Activated T-helper 2 cell treated with anti-CD3 and anti-CD28 coated beads, Interferon-gamma antibody, Interleukin-2, Interleukin-4, amounts not matched to agents 10 μg/mL and 5 μg/mL and 100 μg/mL, durations not matched to agents 14 hours and 24 hours and 36 hours (primary cell): ENCODE results near the gene FAU. TPM values are rescaled to one million over a fixed set of nuclear protein-coding genes. Genes with fewer than 3 reads are reported as not detected.

ENCODE experiments used
- DNase-seq: peaks from one replicate; pipeline ENCODE4 v3.0.0; 2021; ENCODE audit warnings: low spot score
- H3K27ac Mint-ChIP-seq: one replicate; pipeline ENCODE4 v1.8.0; 2021; ENCODE audit warnings: mixed read lengths
- H3K27me3 Mint-ChIP-seq: one replicate; pipeline ENCODE4 v1.8.0; 2021; ENCODE audit warnings: low read depth, mixed read lengths
- H3K36me3 Mint-ChIP-seq: one replicate; pipeline ENCODE4 v1.8.0; 2021; ENCODE audit warnings: low read depth, mixed read lengths
- H3K4me1 Mint-ChIP-seq: one replicate; pipeline ENCODE4 v1.8.0; 2021; ENCODE audit warnings: low read depth, mixed read lengths
- H3K4me3 Mint-ChIP-seq: one replicate; pipeline ENCODE4 v1.8.0; 2021; ENCODE audit warnings: low read depth, mild to moderate bottlenecking, moderate library complexity, mixed read lengths
- H3K9me3 Mint-ChIP-seq: one replicate; pipeline ENCODE4 v1.8.0; 2021; ENCODE audit warnings: mixed read lengths
- intact Hi-C: fragments of 100-400 bp; cut with micrococcal nuclease; formaldehyde crosslinking; loops from one replicate; pipeline ENCODE4 v1.15.1; 2023
- total RNA-seq: library from RNA; stranded (reverse); gene quantifications from 2 replicates; pipeline ENCODE4 v1.2.3, GENCODE V29; 2022

The FAU gene
- total RNA-seq, 1 donor from 2014 or later: 1,034 TPM

GRCh38 chr11:65107078-65107477, 14.9 kb downstream of the FAU start:
- Mint-ChIP-seq H3K27me3 (no peaks in the 10 kb centered on the region), H3K4me1 (peaks cover 24% of the 10 kb centered on the region), H3K9me3 (no peaks in the 10 kb centered on the region), H3K4me3 (no peak overlapping the region), H3K27ac (no peak overlapping the region), H3K36me3 (peaks cover 30% of the 10 kb centered on the region)
- DNase-seq: no peak
- intact Hi-C loops: no loop called here

- H3K4me3 Mint-ChIP-seq: no peak overlapping the region
- intact Hi-C loops: no loop called here
- peak overlapping the region; percentile 33 for H3K27ac Mint-ChIP-seq
- no peaks in the 10 kb centered on the region for H3K9me3 Mint-ChIP-seq
- peaks cover 25% of the 10 kb centered on the region for H3K36me3 Mint-ChIP-seq
- H3K27me3 Mint-ChIP-seq: no peaks in the 10 kb centered on the region
- no peak for DNase-seq
- H3K4me1 Mint-ChIP-seq: peaks cover 8% of the 10 kb centered on the region
These were observed 17.3 kb downstream of the FAU start for GRCh38 chr11:65104628-65105027.

GRCh38 chr11:65103476-65103875, 18.5 kb downstream of the FAU start:
- H3K9me3 Mint-ChIP-seq: no peaks in the 10 kb centered on the region
- H3K36me3 Mint-ChIP-seq: peaks cover 29% of the 10 kb centered on the region
- H3K4me3 Mint-ChIP-seq: no peak overlapping the region
- intact Hi-C loops: no loop called here
- no peak for DNase-seq
- H3K27me3 Mint-ChIP-seq: no peaks in the 10 kb centered on the region
- H3K4me1 Mint-ChIP-seq: peaks cover 11% of the 10 kb centered on the region
- no peak overlapping the region for H3K27ac Mint-ChIP-seq

- H3K27me3 Mint-ChIP-seq: no peaks in the 10 kb centered on the region
- no peak overlapping the region for H3K27ac Mint-ChIP-seq
- peaks cover 34% of the 10 kb centered on the region for H3K36me3 Mint-ChIP-seq
- intact Hi-C loops: no loop called here
- DNase-seq: no peak
- peaks cover 15% of the 10 kb centered on the region for H3K4me1 Mint-ChIP-seq
- H3K4me3 Mint-ChIP-seq: no peak overlapping the region
- H3K9me3 Mint-ChIP-seq: no peaks in the 10 kb centered on the region
These were observed 19.5 kb downstream of the FAU start for GRCh38 chr11:65102142-65103095.

DNA sequence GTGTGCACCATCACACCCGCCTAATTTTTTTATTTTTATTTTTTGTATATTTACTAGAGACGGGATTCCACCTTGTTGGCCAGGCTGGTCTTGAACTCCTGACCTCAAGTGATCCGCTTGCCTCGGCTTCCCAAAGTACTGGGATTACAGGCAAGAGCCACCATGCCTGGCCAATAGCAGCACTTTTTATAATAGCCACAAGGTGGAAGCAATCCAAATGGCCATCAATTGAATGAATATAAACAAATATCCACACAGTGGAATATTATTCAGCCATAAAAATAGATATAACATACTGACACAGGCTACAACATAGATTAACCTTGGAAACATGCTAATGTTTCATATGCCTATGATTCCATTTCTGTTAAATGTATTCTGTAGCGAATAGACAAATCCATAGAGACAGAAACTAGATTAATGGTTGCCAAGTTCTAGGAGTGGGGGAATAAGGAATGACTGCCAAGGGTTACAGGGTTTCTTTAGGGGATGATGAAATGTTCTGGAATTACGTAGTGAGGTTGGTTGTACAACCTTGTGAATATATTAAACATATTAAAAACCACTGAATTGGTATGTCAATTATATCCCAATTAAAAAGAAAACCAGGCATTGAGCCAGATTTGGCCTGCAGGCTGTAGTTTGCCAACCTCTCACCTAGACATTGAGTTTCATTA, 21.1 kb downstream of the FAU start:
- Mint-ChIP-seq H3K27ac (no peak overlapping the region), H3K36me3 (peaks cover 26% of the 10 kb centered on the region), H3K4me3 (no peak overlapping the region), H3K27me3 (no peaks in the 10 kb centered on the region), H3K9me3 (no peaks in the 10 kb centered on the region), H3K4me1 (peaks cover 16% of the 10 kb centered on the region)
- DNase-seq: no peak
- intact Hi-C loops: no loop called here

- no peak for DNase-seq
- Mint-ChIP-seq H3K27ac (no peak overlapping the region), H3K4me3 (peak overlapping the region; percentile 88)
These were observed 25.0 kb downstream of the FAU start for GRCh38 chr11:65096926-65097325.

GRCh38 chr11:65095974-65096806, 25.7 kb downstream of the FAU start, which contains the start of gene VPS51:
Gene VPS51, plus strand, starts transcription at chr11:65096214. Its CDS starts 37 bp downstream, at chr11:65096251.
- H3K4me3 Mint-ChIP-seq: peak within 1 kb of the TSS; percentile 88
- H3K36me3 Mint-ChIP-seq: peaks cover 12% of the 10 kb centered on the region
- H3K27ac Mint-ChIP-seq: peak within 1 kb of the TSS; percentile 96
- H3K4me1 Mint-ChIP-seq: peaks cover 11% of the 10 kb centered on the region
- DNase-seq: peak; percentile 82
- no peaks in the 10 kb centered on the region for H3K9me3 Mint-ChIP-seq
- intact Hi-C loops: loop anchor here (1.0 to 2.0 kb wide), 3 partner anchors 12 to 83 kb away; partner anchors contain the start of genes CDCA5, TM7SF2 and ZFPL1
- no peaks in the 10 kb centered on the region for H3K27me3 Mint-ChIP-seq

More at GRCh38 chr11:65096926-65097325, 25.0 kb downstream of the FAU start:
- peaks cover 11% of the 10 kb centered on the region for H3K4me1 Mint-ChIP-seq
- no peaks in the 10 kb centered on the region for H3K9me3 Mint-ChIP-seq
- intact Hi-C loops: loop anchor here (1.0 to 2.0 kb wide), 3 partner anchors 13 to 84 kb away; partner anchors contain the start of genes CDCA5, TM7SF2 and ZFPL1
- peaks cover 12% of the 10 kb centered on the region for H3K36me3 Mint-ChIP-seq
- H3K27me3 Mint-ChIP-seq: no peaks in the 10 kb centered on the region

DNA sequence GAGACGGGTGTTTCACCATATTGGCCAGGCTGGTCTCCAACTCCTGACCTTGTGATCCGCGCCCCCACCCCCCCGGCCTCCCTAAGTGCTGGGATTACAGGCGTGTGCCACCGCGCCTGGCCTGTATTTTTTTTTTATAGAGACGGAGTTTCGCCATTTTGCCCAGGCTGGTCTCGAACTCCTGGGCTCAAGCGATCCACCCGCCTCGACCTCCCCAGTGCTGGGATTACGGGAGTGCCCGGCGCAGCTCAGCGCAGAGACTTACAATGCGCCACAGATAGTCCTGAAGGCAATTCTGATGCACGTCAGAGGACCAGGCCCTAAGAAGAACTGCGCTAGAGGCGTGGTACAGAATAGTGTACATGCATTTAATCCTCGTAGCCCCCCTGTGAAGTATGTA, 26.5 kb downstream of the FAU start:
- Mint-ChIP-seq H3K36me3 (peaks cover 12% of the 10 kb centered on the region), H3K4me3 (peak overlapping the region; percentile 88), H3K27ac (peak overlapping the region; percentile 96), H3K9me3 (no peaks in the 10 kb centered on the region), H3K27me3 (no peaks in the 10 kb centered on the region), H3K4me1 (peaks cover 11% of the 10 kb centered on the region)
- intact Hi-C loops: no loop called here
- DNase-seq: no peak

DNA sequence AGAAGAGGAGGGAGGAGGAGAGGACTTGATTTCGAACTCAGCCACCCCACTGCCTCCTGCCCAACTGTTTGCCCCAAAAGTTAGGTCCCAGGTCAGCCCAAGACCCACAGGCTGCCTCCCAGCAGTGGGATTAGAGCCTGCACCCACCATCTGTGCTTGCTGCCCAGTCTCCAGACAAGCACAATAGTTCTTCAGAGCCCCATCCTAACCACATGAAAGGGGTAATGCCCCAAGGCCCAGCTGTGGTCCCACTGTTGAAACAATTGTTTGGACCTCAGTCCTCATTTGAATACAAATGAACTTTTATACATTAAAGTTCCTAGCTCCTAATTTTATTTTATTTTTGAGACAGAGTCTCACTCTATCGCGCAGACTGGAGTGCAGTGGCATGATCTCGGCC, 31.3 kb downstream of the FAU start:
- no peaks in the 10 kb centered on the region for H3K9me3 Mint-ChIP-seq
- H3K27ac Mint-ChIP-seq: no peak overlapping the region
- H3K27me3 Mint-ChIP-seq: no peaks in the 10 kb centered on the region
- H3K4me1 Mint-ChIP-seq: peaks cover 5% of the 10 kb centered on the region
- no peak overlapping the region for H3K4me3 Mint-ChIP-seq
- intact Hi-C loops: no loop called here
- H3K36me3 Mint-ChIP-seq: peaks cover 28% of the 10 kb centered on the region
- no peak for DNase-seq

DNA sequence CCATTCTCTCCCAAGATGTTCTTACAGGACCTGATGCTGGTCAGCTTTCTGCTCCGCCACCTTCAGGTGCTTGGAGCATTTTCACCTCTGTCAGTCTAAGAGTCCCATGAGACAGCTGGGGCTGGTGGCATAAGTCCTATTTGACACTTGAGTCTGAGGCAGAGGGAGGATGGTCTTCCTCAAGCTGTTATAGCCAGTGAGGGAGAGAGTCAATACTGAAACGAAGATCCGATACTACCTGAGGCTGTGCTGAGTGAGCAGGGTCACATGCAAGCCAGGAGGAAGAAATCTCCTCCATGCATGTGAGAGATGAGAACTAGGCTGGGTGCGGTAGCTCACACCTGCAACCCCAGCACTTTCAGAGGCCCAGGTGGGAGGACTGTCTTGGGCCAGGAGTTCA, 32.3 kb downstream of the FAU start:
- Mint-ChIP-seq H3K27me3 (no peaks in the 10 kb centered on the region), H3K27ac (no peak overlapping the region)

DNA sequence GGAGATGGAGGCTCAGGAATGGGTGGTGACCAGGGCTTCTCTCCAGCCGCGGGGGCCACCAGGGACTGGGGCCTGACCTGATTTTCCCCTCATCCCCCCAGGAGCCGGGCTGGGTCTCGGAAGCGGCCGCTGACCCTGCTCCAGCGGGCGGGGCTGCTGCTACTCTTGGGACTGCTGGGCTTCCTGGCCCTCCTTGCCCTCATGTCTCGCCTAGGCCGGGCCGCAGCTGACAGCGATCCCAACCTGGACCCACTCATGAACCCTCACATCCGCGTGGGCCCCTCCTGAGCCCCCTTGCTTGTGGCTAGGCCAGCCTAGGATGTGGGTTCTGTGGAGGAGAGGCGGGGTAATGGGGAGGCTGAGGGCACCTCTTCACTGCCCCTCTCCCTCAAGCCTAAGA, 34.1 kb downstream of the FAU start:
- Mint-ChIP-seq H3K36me3 (peaks cover 46% of the 10 kb centered on the region), H3K4me3 (no peak overlapping the region), H3K27ac (no peak overlapping the region), H3K9me3 (no peaks in the 10 kb centered on the region), H3K27me3 (no peaks in the 10 kb centered on the region), H3K4me1 (peaks cover 14% of the 10 kb centered on the region)
- intact Hi-C loops: loop anchor here (10.0 kb wide), 1 partner anchor 767 kb away; the partner anchor contains the start of gene CFL1
- no peak for DNase-seq

More for the DNA sequence above, 32.3 kb downstream of the FAU start:
- intact Hi-C loops: loop anchor here (10.0 kb wide), 1 partner anchor 765 kb away; the partner anchor contains the start of gene CFL1
- DNase-seq: no peak
- Mint-ChIP-seq H3K9me3 (no peaks in the 10 kb centered on the region), H3K4me1 (peaks cover 8% of the 10 kb centered on the region), H3K36me3 (peaks cover 32% of the 10 kb centered on the region), H3K4me3 (no peak overlapping the region)

- Mint-ChIP-seq H3K36me3 (peaks cover 51% of the 10 kb centered on the region), H3K27ac (no peak overlapping the region), H3K27me3 (no peaks in the 10 kb centered on the region), H3K9me3 (no peaks in the 10 kb centered on the region), H3K4me3 (no peak overlapping the region), H3K4me1 (peaks cover 17% of the 10 kb centered on the region)
- DNase-seq: no peak
- intact Hi-C loops: loop anchor here (10.0 kb wide), 1 partner anchor 768 kb away; the partner anchor contains the start of gene CFL1
These were observed 34.7 kb downstream of the FAU start for GRCh38 chr11:65087216-65087615.
